ENCODE measurements around the gene SNCAIP.

The SNCAIP gene

DNA sequence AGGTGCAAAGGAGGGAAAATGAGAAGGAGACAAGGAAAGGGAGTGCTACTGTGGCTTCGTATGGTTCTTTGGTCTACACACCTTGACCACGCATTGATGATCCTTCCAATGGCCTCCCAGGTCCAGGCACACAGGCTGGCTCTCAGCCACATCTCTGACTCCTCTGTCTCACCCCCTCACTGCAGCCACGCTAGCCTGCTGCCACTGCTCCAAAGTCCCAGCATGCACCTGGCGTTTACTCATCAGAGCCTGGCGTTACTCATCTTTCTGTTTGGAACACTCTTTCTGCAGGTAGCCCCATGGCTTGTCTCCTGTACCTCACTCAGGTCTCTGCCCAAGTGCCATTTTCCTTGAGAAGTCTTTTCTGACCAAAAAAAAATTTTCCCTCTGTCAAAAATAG lies 195.5 kb downstream of the SNCAIP start:
- DNase-seq = no peak

DNA sequence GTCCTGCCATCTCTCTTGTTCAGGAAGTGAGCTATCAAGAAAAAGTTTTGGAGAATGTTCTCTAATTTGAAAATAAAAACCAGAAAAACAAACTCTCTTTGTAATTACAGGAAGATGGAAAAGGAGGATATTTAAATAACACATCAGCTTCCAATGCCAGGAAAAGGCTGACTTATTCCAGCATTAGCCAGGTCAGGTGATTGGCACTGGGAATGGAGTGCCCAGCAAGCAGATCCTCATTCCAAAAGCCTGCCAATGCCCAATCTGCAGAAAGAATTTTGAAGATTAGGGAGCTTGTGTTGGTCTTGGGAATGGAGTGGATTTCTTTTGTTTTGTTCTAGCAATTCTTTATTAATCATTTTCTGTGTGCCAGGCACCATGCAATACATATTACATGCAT lies 196.6 kb downstream of the SNCAIP start:
- no peak for DNase-seq

All from fibroblast of skin of back (primary cell).